22Rv1 (cell line): ENCODE data around the gene ENPP6.

ENCODE experiments used
- CTCF ChIP-seq: fragments of 450-650 bp; IDR thresholded peaks from 2 replicates; pipeline ENCODE4 v1.5.1; 2017; ENCODE audit warnings: mild to moderate bottlenecking
- ZFX ChIP-seq: fragments of 450-650 bp; IDR thresholded peaks from 2 replicates; pipeline ENCODE4 v1.6.1; 2017; ENCODE audit warnings: antibody characterized with exemption, borderline replicate concordance

- TF ChIP-seq CTCF (no peak), ZFX (no peak)
Observed at GRCh38 chr4:184097815-184098214, 119.9 kb downstream of the ENPP6 start.
